Measurements from ENCODE around the gene CUL5. TPM values are rescaled to one million over a fixed set of nuclear protein-coding genes. Genes with fewer than 3 reads are reported as not detected.
"Not testable (repeated sequence)": the region's sequence is repeated elsewhere in the genome, so short reads cannot be mapped to it uniquely, and the experiment has no call there.

The CUL5 gene
- total and polyA plus RNA-seq, 2 donors = 12.3 to 28.6 TPM

DNA sequence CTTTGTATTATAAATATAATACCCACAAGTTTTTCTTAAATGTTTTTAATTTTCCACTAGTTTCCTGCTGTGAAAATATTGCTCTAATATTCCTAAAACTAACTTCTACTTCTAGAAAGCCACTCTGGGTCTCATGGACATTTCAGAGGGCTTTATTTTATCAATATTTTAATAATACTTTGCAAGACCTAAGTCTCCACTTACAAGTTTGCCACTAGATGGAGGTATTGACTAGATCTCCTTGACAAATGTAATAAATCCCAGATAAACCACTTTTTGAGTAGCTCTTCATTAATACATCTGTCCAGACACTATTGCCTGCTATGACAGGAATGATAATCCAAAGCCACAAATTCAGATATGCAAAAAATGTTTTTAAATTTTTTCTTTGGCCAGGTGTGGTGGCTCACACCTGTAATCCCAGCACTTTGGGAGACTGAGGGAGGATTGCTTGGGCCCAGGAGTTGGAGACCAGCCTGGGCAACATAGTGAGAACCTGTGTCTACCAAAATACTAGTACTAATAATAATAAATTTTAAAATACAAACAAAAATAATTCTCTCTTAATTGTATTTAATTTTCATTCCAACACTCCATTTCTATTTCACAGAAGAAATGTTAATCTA lies 109.2 kb downstream of the CUL5 start:
- Histone ChIP-seq H3K4me3 (ENCODE audit: low read length in 2 of 2) (no peak overlapping the region), H3K27ac (ENCODE audit: low read depth in 1 of 2, low read length in 1 of 2) (no peak overlapping the region), H3K27me3 (ENCODE audit: control insufficient read depth in 2 of 2, insufficient read depth in 1 of 2, low read length in 1 of 2) (no peaks in the 10 kb centered on the region), H3K9me3 (ENCODE audit: control insufficient read depth in 2 of 2, insufficient read depth in 1 of 2, low read length in 1 of 2) (no peaks in the 10 kb centered on the region), H3K4me1 (ENCODE audit: control insufficient read depth in 2 of 2, insufficient read depth in 2 of 2, low read length in 2 of 2) (peaks cover 3 to 13% of the 10 kb centered on the region in 2 donors), H3K36me3 (ENCODE audit: control insufficient read depth in 2 of 2, insufficient read depth in 2 of 2, low read length in 1 of 2) (no peaks in the 10 kb centered on the region)
- peak in 3 of 9 donors; percentile 12 to 53 (median 18) for DNase-seq (ENCODE audit: low read depth in 6 of 9, low spot score in 9 of 9)

DNA sequence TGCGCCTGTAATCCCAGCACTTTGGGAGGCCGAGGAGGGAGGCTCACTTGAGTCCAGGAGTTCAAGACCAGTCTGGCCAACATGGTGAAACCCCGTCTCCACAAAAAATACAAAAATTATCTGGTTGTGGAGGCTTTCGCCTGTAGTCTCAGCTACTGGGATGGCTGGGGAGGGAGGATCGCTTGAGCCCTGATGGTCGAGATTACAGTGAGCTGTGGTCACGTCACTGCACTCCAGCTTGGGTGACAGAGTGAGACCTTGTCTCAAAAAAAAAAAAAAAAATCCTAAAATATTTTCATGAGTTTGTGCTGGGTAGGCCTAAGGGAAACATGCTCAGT lies 112.2 kb downstream of the CUL5 start:
- H3K9me3 ChIP-seq (ENCODE audit: control insufficient read depth in 2 of 2, insufficient read depth in 1 of 2, low read length in 1 of 2); DNase-seq (ENCODE audit: low read depth in 6 of 9, low spot score in 9 of 9); H3K36me3 ChIP-seq (ENCODE audit: control insufficient read depth in 2 of 2, insufficient read depth in 2 of 2, low read length in 1 of 2); H3K27me3 ChIP-seq (ENCODE audit: control insufficient read depth in 2 of 2, insufficient read depth in 1 of 2, low read length in 1 of 2): not testable (repeated sequence)
- 73% methylated on average over 7 of the region's 7 CpGs for WGBS
- Histone ChIP-seq H3K4me1 (ENCODE audit: control insufficient read depth in 2 of 2, insufficient read depth in 2 of 2, low read length in 2 of 2) (peaks cover 3 to 13% of the 10 kb centered on the region in 2 donors), H3K27ac (ENCODE audit: low read depth in 1 of 2, low read length in 1 of 2) (peak overlapping the region in 1 of 2 donors; percentile 81), H3K4me3 (ENCODE audit: low read length in 2 of 2) (peak overlapping the region; percentile 50 to 76)

DNA sequence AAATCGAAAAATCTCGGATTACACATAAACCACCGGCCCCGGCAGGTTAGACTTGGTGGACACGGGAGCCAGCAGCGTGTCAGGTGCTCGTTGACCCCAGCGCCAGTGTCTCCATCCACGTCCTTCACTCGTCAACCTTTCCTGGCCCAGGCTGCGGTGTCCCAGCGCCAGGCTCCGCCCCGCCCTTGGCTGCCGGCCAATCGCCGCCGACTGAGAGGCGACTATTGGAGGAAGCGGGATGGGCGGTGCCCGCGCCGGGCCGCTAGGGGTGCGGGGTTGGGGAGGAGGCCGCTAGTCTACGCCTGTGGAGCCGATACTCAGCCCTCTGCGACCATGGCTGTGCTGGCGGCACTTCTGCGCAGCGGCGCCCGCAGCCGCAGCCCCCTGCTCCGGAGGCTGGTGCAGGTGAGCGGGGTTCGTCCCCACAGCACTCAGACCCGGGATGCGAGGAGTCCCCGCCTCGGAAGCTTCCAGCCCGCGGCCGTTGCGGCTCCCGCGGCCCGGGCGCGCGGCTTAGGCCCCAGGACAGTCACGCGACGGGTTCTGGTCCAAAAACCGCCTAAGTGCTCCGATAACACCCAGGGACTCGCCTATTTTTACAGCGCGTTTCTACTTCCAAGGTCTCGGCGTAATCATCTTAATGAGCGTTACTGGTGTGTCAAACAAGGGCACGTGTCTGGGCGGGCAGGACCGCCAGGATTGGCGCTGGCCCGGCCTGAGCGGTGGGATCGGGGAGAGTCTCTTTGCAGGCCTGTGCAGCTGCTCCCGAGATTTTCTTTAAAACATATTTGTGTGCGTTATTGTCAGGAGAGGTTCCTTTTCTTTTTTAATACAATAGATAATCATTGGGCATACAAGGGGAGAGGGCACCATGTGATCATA lies 112.8 kb downstream of the CUL5 start, which contains the start of gene ACAT1:
ACAT1 (plus strand) TSS at position 294 of the 882 bp plus-strand sequence; CDS start at position 334, 40 bp downstream.
- Histone ChIP-seq H3K36me3 (ENCODE audit: control insufficient read depth in 2 of 2, insufficient read depth in 2 of 2, low read length in 1 of 2) (no peaks in the 10 kb centered on the region), H3K9me3 (ENCODE audit: control insufficient read depth in 2 of 2, insufficient read depth in 1 of 2, low read length in 1 of 2) (no peaks in the 10 kb centered on the region), H3K27me3 (ENCODE audit: control insufficient read depth in 2 of 2, insufficient read depth in 1 of 2, low read length in 1 of 2) (no peaks in the 10 kb centered on the region), H3K27ac (ENCODE audit: low read depth in 1 of 2, low read length in 1 of 2) (peak within 1 kb of the TSS; percentile 62 to 81), H3K4me3 (ENCODE audit: low read length in 2 of 2) (peak within 1 kb of the TSS; percentile 50 to 76), H3K4me1 (ENCODE audit: control insufficient read depth in 2 of 2, insufficient read depth in 2 of 2, low read length in 2 of 2) (peaks cover 3 to 13% of the 10 kb centered on the region in 2 donors)
- WGBS = under 1% methylated on average over 73 of the region's 73 CpGs
- DNase-seq (ENCODE audit: low read depth in 6 of 9, low spot score in 9 of 9) = peak; percentile 54 to 90 (median 74)

DNA sequence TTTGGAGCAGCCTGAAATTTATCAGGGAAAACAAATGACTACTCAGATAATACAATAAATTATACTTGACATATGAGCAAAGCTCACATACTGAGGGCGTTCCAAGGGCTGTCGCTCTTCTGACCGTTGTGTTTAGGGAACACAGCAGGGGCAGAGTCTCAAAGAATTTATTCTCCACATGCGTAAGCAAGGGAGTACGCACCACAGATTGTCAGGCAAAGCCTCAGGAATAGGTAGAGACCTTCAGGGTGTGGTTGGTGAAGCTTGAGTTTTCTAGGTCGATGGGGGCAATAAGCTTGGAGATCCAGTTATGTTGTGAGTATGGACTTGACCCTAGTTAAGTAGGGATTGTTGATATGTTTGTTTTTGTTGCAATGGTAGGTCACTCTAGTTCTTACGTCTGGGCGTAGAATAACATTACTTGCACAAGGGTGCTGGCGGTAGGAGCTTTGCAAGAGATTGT lies 113.5 kb downstream of the CUL5 start:
- Histone ChIP-seq H3K4me1 (ENCODE audit: control insufficient read depth in 2 of 2, insufficient read depth in 2 of 2, low read length in 2 of 2) (peaks cover 3 to 13% of the 10 kb centered on the region in 2 donors), H3K36me3 (ENCODE audit: control insufficient read depth in 2 of 2, insufficient read depth in 2 of 2, low read length in 1 of 2) (no peaks in the 10 kb centered on the region), H3K27ac (ENCODE audit: low read depth in 1 of 2, low read length in 1 of 2) (no peak overlapping the region), H3K4me3 (ENCODE audit: low read length in 2 of 2) (peak overlapping the region; percentile 50 to 76), H3K27me3 (ENCODE audit: control insufficient read depth in 2 of 2, insufficient read depth in 1 of 2, low read length in 1 of 2) (no peaks in the 10 kb centered on the region), H3K9me3 (ENCODE audit: control insufficient read depth in 2 of 2, insufficient read depth in 1 of 2, low read length in 1 of 2) (no peaks in the 10 kb centered on the region)
- no peak for DNase-seq (ENCODE audit: low read depth in 6 of 9, low spot score in 9 of 9)
- WGBS = 92% methylated on average over 9 of the region's 9 CpGs

DNA sequence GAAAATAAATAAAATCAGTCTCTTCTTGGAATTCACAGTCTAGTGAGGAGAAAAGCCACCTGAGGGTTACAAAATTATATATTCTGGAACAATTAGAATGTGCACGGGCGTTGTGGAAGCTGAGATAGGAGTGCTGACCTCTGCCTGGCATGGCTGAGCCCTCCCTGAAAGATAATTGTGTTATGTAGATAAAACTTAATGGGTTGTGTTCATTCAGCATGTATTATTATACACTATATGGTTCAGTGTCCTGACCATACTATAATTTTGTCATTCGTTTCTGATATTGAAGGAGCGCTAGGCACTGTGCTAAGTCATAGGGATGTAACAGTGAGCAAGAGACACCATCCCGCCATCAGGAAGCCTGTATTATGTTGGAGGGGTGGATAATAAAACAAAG lies 116.4 kb downstream of the CUL5 start:
- H3K4me1 ChIP-seq (ENCODE audit: control insufficient read depth in 2 of 2, insufficient read depth in 2 of 2, low read length in 2 of 2) = peaks cover 3 to 13% of the 10 kb centered on the region in 2 donors
- no peak overlapping the region for H3K4me3 ChIP-seq (ENCODE audit: low read length in 2 of 2)
- H3K36me3 ChIP-seq (ENCODE audit: control insufficient read depth in 2 of 2, insufficient read depth in 2 of 2, low read length in 1 of 2) = peaks cover 0 to 2% of the 10 kb centered on the region in 2 donors
- H3K27me3 ChIP-seq (ENCODE audit: control insufficient read depth in 2 of 2, insufficient read depth in 1 of 2, low read length in 1 of 2) = no peaks in the 10 kb centered on the region
- H3K9me3 ChIP-seq (ENCODE audit: control insufficient read depth in 2 of 2, insufficient read depth in 1 of 2, low read length in 1 of 2) = no peaks in the 10 kb centered on the region
- WGBS = 98% methylated on average over 5 of the region's 5 CpGs
- DNase-seq (ENCODE audit: low read depth in 6 of 9, low spot score in 9 of 9) = no peak
- H3K27ac ChIP-seq (ENCODE audit: low read depth in 1 of 2, low read length in 1 of 2) = no peak overlapping the region

DNA sequence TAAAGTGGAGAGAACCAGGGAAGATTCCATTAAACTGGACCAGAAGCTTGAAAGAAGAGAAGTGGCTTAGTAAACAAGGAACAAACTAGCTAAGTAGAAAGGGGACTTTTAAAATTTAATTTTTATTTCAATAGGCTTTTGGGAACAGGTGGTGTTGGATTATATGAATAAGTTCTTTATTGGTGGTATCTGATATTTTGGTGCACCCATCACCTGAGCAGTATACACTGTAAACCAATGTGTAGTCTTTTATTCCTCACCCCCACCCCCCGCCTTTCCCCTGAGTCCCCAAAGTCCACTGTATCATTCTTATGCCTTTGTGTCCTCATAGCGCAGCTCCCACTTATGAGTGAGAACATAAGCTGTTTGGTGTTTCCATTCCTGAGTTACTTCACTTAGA lies 120.1 kb downstream of the CUL5 start:
- 98% methylated on average over 2 of the region's 2 CpGs for WGBS
- H3K4me1 ChIP-seq (ENCODE audit: control insufficient read depth in 2 of 2, insufficient read depth in 2 of 2, low read length in 2 of 2) = no peaks in the 10 kb centered on the region

DNA sequence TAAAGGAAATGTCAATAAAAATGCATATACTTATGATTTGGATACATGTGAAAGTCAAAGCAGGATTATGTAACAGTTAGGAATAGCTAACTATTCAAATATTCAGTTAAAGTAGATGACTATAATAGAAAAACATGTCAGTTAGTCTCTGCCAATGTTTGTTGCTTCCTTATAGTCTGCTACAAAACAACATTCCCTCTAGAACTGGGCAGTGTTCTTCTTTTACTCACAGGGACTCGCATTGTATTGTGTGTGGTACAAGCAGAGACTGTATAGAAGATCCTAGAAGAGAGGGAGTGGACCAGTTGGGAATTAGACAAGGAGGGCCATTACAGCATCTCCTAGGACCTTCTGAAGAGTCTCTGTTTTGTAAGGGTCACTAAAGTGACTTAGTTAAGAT lies 123.3 kb downstream of the CUL5 start:
- no peaks in the 10 kb centered on the region for H3K27me3 ChIP-seq (ENCODE audit: control insufficient read depth in 2 of 2, insufficient read depth in 1 of 2, low read length in 1 of 2)
- H3K36me3 ChIP-seq (ENCODE audit: control insufficient read depth in 2 of 2, insufficient read depth in 2 of 2, low read length in 1 of 2) = peaks cover 0 to 8% of the 10 kb centered on the region in 2 donors
- DNase-seq (ENCODE audit: low read depth in 6 of 9, low spot score in 9 of 9) = no peak
- no peaks in the 10 kb centered on the region for H3K4me1 ChIP-seq (ENCODE audit: control insufficient read depth in 2 of 2, insufficient read depth in 2 of 2, low read length in 2 of 2)
- no peak overlapping the region for H3K27ac ChIP-seq (ENCODE audit: low read depth in 1 of 2, low read length in 1 of 2)
- no peak overlapping the region for H3K4me3 ChIP-seq (ENCODE audit: low read length in 2 of 2)
- 94% methylated on average over 1 of the region's 1 CpG for WGBS
- no peaks in the 10 kb centered on the region for H3K9me3 ChIP-seq (ENCODE audit: control insufficient read depth in 2 of 2, insufficient read depth in 1 of 2, low read length in 1 of 2)

More for the DNA sequence above, 120.1 kb downstream of the CUL5 start:
- H3K4me3 ChIP-seq (ENCODE audit: low read length in 2 of 2) = no peak overlapping the region
- H3K36me3 ChIP-seq (ENCODE audit: control insufficient read depth in 2 of 2, insufficient read depth in 2 of 2, low read length in 1 of 2) = peaks cover 0 to 2% of the 10 kb centered on the region in 2 donors
- H3K27ac ChIP-seq (ENCODE audit: low read depth in 1 of 2, low read length in 1 of 2) = no peak overlapping the region
- H3K9me3 ChIP-seq (ENCODE audit: control insufficient read depth in 2 of 2, insufficient read depth in 1 of 2, low read length in 1 of 2) = no peaks in the 10 kb centered on the region
- DNase-seq (ENCODE audit: low read depth in 6 of 9, low spot score in 9 of 9) = no peak
- H3K27me3 ChIP-seq (ENCODE audit: control insufficient read depth in 2 of 2, insufficient read depth in 1 of 2, low read length in 1 of 2) = no peaks in the 10 kb centered on the region

DNA sequence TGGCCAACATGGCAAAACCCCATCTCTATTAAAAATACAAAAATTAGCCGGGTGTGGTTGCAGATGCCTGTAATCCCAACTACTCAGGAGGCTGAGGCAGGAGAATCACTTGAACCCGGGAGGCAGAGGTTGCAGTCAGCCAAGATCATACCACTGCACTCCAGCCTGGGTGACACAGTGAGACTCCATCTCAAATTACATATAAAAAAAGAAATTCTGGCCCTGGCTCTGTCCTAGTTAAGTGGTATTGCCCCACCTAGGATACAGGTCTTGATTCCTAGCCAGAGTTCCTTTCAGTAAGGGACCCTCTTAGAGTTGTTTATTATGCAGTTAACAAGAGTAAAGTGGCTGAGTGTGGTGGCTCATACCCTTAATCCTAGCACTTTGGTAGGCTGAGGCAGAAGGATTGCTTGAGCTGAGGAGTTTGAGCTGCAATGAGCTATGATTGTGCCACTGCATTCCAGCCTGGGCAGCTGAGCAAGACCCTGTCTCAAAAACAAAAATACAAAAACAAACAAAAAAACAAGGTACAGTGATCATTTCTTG lies 124.4 kb downstream of the CUL5 start:
- not testable (repeated sequence) for H3K27ac ChIP-seq (ENCODE audit: low read depth in 1 of 2, low read length in 1 of 2); DNase-seq (ENCODE audit: low read depth in 6 of 9, low spot score in 9 of 9); H3K36me3 ChIP-seq (ENCODE audit: control insufficient read depth in 2 of 2, insufficient read depth in 2 of 2, low read length in 1 of 2); H3K27me3 ChIP-seq (ENCODE audit: control insufficient read depth in 2 of 2, insufficient read depth in 1 of 2, low read length in 1 of 2); H3K4me1 ChIP-seq (ENCODE audit: control insufficient read depth in 2 of 2, insufficient read depth in 2 of 2, low read length in 2 of 2); H3K9me3 ChIP-seq (ENCODE audit: control insufficient read depth in 2 of 2, insufficient read depth in 1 of 2, low read length in 1 of 2); H3K4me3 ChIP-seq (ENCODE audit: low read length in 2 of 2)
- 96% methylated on average over 2 of the region's 2 CpGs for WGBS
